ENCODE measurements around the gene TNIP2.
"Not testable (repeated sequence)": the region's sequence is repeated elsewhere in the genome, so short reads cannot be mapped to it uniquely, and the experiment has no call there.

Gene TNIP2

GRCh38 chr4:2767705-2768074 lies 11.6 kb upstream of the TNIP2 start:
- DNase-seq: no peak

DNA sequence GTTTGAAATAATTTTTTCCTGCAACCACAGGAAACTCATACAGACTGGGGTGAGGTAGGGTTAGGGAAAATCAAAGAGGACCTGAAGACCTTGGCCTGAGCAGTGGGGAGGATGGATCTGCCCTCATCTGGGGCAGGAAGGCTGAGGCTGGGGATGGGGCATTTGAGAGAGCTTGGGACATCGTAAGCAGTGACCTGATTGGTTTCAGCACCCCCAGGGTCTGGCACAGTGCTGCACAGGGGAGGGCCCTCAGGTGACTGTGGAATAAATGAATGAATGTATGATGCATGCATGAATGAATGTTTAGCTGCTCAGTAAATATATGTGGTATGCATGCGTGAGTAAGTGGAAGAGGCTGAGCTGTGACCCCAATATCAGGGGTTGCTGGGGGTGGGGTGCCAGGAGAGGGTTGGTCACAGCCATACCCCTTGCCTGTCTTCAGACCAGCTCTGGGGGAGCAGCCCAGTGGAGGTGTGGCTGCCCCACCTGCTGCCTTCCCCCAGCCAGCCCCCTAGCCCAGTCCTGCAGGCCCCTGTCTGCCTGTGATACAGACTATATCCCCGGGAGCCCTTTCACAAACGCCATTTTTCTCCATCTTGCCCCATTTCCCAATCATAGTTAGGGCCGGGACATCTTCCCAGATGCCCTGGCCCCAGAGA lies 11.0 kb upstream of the TNIP2 start:
- DNase-seq: no peak

- DNase-seq: no peak
Observed at GRCh38 chr4:2765832-2766526, 9.8 kb upstream of the TNIP2 start.

- DNase-seq: no peak
Observed at GRCh38 chr4:2763511-2763967, 7.4 kb upstream of the TNIP2 start.

GRCh38 chr4:2762486-2763370 lies 6.6 kb upstream of the TNIP2 start:
- DNase-seq: not testable (repeated sequence)

DNA sequence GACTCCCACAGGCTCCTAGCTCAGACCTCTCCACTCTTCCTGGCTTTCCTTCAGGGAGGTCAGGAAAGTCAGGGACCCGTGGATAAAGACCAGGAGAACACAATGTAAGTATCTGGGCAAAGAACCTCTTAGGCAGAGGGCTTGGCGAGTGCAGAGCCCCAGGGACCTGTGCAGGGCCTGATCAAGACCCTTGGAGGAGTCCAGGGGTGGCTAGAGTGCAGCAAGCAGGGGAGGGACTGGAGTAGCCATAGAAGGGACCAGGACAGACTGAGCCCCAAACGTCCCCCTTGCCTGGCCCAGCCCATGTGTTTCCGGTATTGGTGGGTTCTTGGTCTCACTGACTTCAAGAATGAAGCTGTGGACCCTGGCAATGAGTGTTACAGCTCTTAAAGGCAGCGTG lies 5.9 kb upstream of the TNIP2 start:
- DNase-seq: no peak

DNA sequence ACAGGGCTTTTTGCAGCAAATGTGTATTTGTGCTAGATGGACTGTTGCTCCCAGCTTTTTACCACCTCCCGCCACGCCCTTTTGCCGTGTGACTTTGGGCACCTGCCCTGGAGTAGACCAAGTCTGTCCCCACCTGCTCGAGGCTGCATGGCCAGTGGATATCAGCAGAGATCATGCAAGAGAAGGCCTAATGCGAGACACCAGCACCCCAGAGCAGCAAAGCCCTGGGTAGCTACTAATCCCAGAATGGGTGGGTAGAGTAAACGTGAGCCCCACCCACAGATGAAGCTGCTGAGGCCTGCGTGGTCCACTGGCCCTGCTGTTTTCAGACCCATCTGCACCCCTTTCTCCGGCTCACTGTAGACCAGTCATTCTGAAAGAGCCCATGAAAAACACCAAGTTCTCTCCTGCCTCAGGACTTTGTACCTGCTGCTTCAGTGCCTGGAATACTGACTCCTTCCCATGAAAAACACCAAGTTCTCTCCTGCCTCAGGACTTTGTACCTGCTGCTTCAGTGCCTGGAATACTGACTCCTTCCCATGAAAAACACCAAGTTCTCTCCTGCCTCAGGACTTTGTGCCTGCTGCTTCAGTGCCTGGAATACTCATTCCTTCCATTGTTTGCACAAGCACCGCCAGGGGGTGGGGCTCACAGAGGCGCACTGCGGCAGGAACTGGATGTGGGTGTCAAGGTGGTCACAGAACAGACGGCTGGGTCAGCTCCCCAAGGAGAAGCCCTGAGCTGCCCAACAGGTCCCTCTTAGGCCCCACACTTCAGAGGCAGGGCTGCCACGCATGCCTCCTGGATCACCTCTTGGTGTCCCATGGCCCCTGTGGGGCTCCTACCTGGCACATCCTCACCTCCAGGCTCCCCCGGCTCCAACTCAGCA lies 5.1 kb upstream of the TNIP2 start:
- DNase-seq: no peak

GRCh38 chr4:2757426-2757825 lies 1.3 kb upstream of the TNIP2 start:
- no peak for DNase-seq

DNA sequence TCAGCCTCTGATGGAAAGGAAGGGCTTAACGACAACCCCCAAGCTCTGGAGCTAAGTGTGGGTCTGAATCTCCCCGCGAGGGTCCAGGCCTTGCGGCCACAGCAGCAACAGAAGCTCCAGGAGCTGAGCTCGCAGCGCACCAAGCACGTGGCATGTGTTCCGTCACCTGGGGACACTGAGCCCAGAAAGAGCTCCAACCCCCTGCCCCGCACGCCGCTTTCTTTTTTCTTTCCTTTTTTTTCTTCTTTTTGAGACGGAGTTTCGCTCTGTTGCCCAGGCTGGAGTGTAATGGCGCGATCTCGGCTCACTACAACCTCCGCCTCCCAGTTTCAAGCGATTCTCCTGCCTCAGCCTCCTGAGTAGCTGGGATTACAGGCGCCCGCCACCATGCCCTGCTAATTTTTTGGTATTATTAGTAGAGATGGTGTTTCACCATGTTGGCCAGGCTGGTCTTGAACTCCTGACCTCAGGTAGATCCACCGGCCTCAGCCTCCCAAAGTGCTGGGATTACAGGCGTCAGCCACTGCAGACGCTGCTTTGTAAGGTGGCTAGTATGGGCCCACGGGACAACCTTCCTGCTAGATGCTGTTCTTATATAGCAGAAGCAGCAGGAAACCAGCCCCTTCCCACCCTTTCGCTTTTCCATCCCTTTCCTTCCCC lies 685 bp upstream of the TNIP2 start:
- peak; percentile 27 for DNase-seq

- DNase-seq: no peak
Observed at GRCh38 chr4:2754848-2755819, 1.0 kb downstream of the TNIP2 start.

GRCh38 chr4:2753436-2753835 lies 2.7 kb downstream of the TNIP2 start:
- DNase-seq: no peak

GRCh38 chr4:2750719-2751605 lies 5.2 kb downstream of the TNIP2 start:
- no peak for DNase-seq

- no peak for DNase-seq
Observed at GRCh38 chr4:2746891-2747695, 9.0 kb downstream of the TNIP2 start.

- peak; percentile 96 for DNase-seq
Observed at GRCh38 chr4:2745981-2746806, 9.9 kb downstream of the TNIP2 start.

- no peak for DNase-seq
Observed at GRCh38 chr4:2745516-2745915, 10.6 kb downstream of the TNIP2 start.

- DNase-seq: no peak
Observed at GRCh38 chr4:2744576-2745270, 11.4 kb downstream of the TNIP2 start.

Data from activated naive CD4-positive, alpha-beta T cell treated with anti-CD3 and anti-CD28 coated beads, Interleukin-2, amount 50 U/mL, for 16 hours (primary cell).